ENCODE measurements around the gene PLA2G7.

The PLA2G7 gene

GRCh38 chr6:46690141-46690755 is 44.9 kb downstream of the PLA2G7 start:
- Histone ChIP-seq H3K27me3 (ENCODE audit: control insufficient read depth in 2 of 2, insufficient read depth in 2 of 2, low read length in 2 of 2) (no peaks in the 10 kb centered on the region), H3K27ac (ENCODE audit: low read depth in 2 of 2, low read length in 2 of 2) (no peak overlapping the region), H3K4me1 (ENCODE audit: control insufficient read depth in 2 of 2, insufficient read depth in 2 of 2, low read length in 2 of 2) (no peaks in the 10 kb centered on the region), H3K9ac (ENCODE audit: low read depth in 1 of 2, low read length in 2 of 2) (no peak overlapping the region), H3K36me3 (ENCODE audit: control insufficient read depth in 2 of 2, insufficient read depth in 2 of 2, low read length in 2 of 2) (no peaks in the 10 kb centered on the region), H3K9me3 (ENCODE audit: control insufficient read depth in 2 of 2, low read length in 2 of 2) (no peaks in the 10 kb centered on the region), H3K4me3 (ENCODE audit: low read length in 2 of 2) (no peak overlapping the region)

GRCh38 chr6:46689657-46690056 is 45.5 kb downstream of the PLA2G7 start:
- no peaks in the 10 kb centered on the region for H3K4me1 ChIP-seq (ENCODE audit: control insufficient read depth in 2 of 2, insufficient read depth in 2 of 2, low read length in 2 of 2)
- H3K27ac ChIP-seq (ENCODE audit: low read depth in 2 of 2, low read length in 2 of 2) = no peak overlapping the region
- H3K36me3 ChIP-seq (ENCODE audit: control insufficient read depth in 2 of 2, insufficient read depth in 2 of 2, low read length in 2 of 2) = no peaks in the 10 kb centered on the region
- no peak overlapping the region for H3K9ac ChIP-seq (ENCODE audit: low read depth in 1 of 2, low read length in 2 of 2)
- H3K9me3 ChIP-seq (ENCODE audit: control insufficient read depth in 2 of 2, low read length in 2 of 2) = no peaks in the 10 kb centered on the region
- no peaks in the 10 kb centered on the region for H3K27me3 ChIP-seq (ENCODE audit: control insufficient read depth in 2 of 2, insufficient read depth in 2 of 2, low read length in 2 of 2)
- H3K4me3 ChIP-seq (ENCODE audit: low read length in 2 of 2) = no peak overlapping the region

- Histone ChIP-seq H3K36me3 (ENCODE audit: control insufficient read depth in 2 of 2, insufficient read depth in 2 of 2, low read length in 2 of 2) (no peaks in the 10 kb centered on the region), H3K9ac (ENCODE audit: low read depth in 1 of 2, low read length in 2 of 2) (no peak overlapping the region), H3K4me1 (ENCODE audit: control insufficient read depth in 2 of 2, insufficient read depth in 2 of 2, low read length in 2 of 2) (no peaks in the 10 kb centered on the region)
Measured at GRCh38 chr6:46688966-46689335, 46.2 kb downstream of the PLA2G7 start.

GRCh38 chr6:46688117-46688965 is 46.8 kb downstream of the PLA2G7 start:
- Histone ChIP-seq H3K9ac (ENCODE audit: low read depth in 1 of 2, low read length in 2 of 2) (no peak overlapping the region), H3K36me3 (ENCODE audit: control insufficient read depth in 2 of 2, insufficient read depth in 2 of 2, low read length in 2 of 2) (no peaks in the 10 kb centered on the region), H3K4me3 (ENCODE audit: low read length in 2 of 2) (no peak overlapping the region), H3K27me3 (ENCODE audit: control insufficient read depth in 2 of 2, insufficient read depth in 2 of 2, low read length in 2 of 2) (no peaks in the 10 kb centered on the region), H3K9me3 (ENCODE audit: control insufficient read depth in 2 of 2, low read length in 2 of 2) (no peaks in the 10 kb centered on the region), H3K27ac (ENCODE audit: low read depth in 2 of 2, low read length in 2 of 2) (no peak overlapping the region), H3K4me1 (ENCODE audit: control insufficient read depth in 2 of 2, insufficient read depth in 2 of 2, low read length in 2 of 2) (no peaks in the 10 kb centered on the region)

More at GRCh38 chr6:46688966-46689335, 46.2 kb downstream of the PLA2G7 start:
- Histone ChIP-seq H3K27me3 (ENCODE audit: control insufficient read depth in 2 of 2, insufficient read depth in 2 of 2, low read length in 2 of 2) (no peaks in the 10 kb centered on the region), H3K9me3 (ENCODE audit: control insufficient read depth in 2 of 2, low read length in 2 of 2) (no peaks in the 10 kb centered on the region), H3K4me3 (ENCODE audit: low read length in 2 of 2) (no peak overlapping the region), H3K27ac (ENCODE audit: low read depth in 2 of 2, low read length in 2 of 2) (no peak overlapping the region)

- H3K27me3 ChIP-seq (ENCODE audit: control insufficient read depth in 2 of 2, insufficient read depth in 2 of 2, low read length in 2 of 2) = no peaks in the 10 kb centered on the region
- H3K4me3 ChIP-seq (ENCODE audit: low read length in 2 of 2) = no peak within 1 kb of the TSS
- H3K9me3 ChIP-seq (ENCODE audit: control insufficient read depth in 2 of 2, low read length in 2 of 2) = no peaks in the 10 kb centered on the region
- H3K4me1 ChIP-seq (ENCODE audit: control insufficient read depth in 2 of 2, insufficient read depth in 2 of 2, low read length in 2 of 2) = no peaks in the 10 kb centered on the region
- no peak within 1 kb of the TSS for H3K9ac ChIP-seq (ENCODE audit: low read depth in 1 of 2, low read length in 2 of 2)
- no peaks in the 10 kb centered on the region for H3K36me3 ChIP-seq (ENCODE audit: control insufficient read depth in 2 of 2, insufficient read depth in 2 of 2, low read length in 2 of 2)
- H3K27ac ChIP-seq (ENCODE audit: low read depth in 2 of 2, low read length in 2 of 2) = no peak within 1 kb of the TSS
Measured at GRCh38 chr6:46687619-46688097, 47.5 kb downstream of the PLA2G7 start, which contains the start of gene TDRD6. TSS of gene TDRD6 (plus strand) at chr6:46687885. CDS start at chr6:46688129, 244 bp downstream.

GRCh38 chr6:46684771-46685170 is 50.4 kb downstream of the PLA2G7 start:
- no peaks in the 10 kb centered on the region for H3K9me3 ChIP-seq (ENCODE audit: control insufficient read depth in 2 of 2, low read length in 2 of 2)
- no peak overlapping the region for H3K9ac ChIP-seq (ENCODE audit: low read depth in 1 of 2, low read length in 2 of 2)
- no peaks in the 10 kb centered on the region for H3K36me3 ChIP-seq (ENCODE audit: control insufficient read depth in 2 of 2, insufficient read depth in 2 of 2, low read length in 2 of 2)
- no peak overlapping the region for H3K4me3 ChIP-seq (ENCODE audit: low read length in 2 of 2)
- no peaks in the 10 kb centered on the region for H3K4me1 ChIP-seq (ENCODE audit: control insufficient read depth in 2 of 2, insufficient read depth in 2 of 2, low read length in 2 of 2)
- H3K27ac ChIP-seq (ENCODE audit: low read depth in 2 of 2, low read length in 2 of 2) = no peak overlapping the region
- no peaks in the 10 kb centered on the region for H3K27me3 ChIP-seq (ENCODE audit: control insufficient read depth in 2 of 2, insufficient read depth in 2 of 2, low read length in 2 of 2)

GRCh38 chr6:46677314-46677654 is 57.9 kb downstream of the PLA2G7 start:
- H3K4me3 ChIP-seq (ENCODE audit: low read length in 2 of 2) = no peak overlapping the region
- H3K9ac ChIP-seq (ENCODE audit: low read depth in 1 of 2, low read length in 2 of 2) = no peak overlapping the region
- H3K27ac ChIP-seq (ENCODE audit: low read depth in 2 of 2, low read length in 2 of 2) = no peak overlapping the region
- peaks cover 0 to 3% of the 10 kb centered on the region in 2 donors for H3K36me3 ChIP-seq (ENCODE audit: control insufficient read depth in 2 of 2, insufficient read depth in 2 of 2, low read length in 2 of 2)
- H3K4me1 ChIP-seq (ENCODE audit: control insufficient read depth in 2 of 2, insufficient read depth in 2 of 2, low read length in 2 of 2) = no peaks in the 10 kb centered on the region
- no peaks in the 10 kb centered on the region for H3K9me3 ChIP-seq (ENCODE audit: control insufficient read depth in 2 of 2, low read length in 2 of 2)
- no peaks in the 10 kb centered on the region for H3K27me3 ChIP-seq (ENCODE audit: control insufficient read depth in 2 of 2, insufficient read depth in 2 of 2, low read length in 2 of 2)

GRCh38 chr6:46676604-46677313 is 58.4 kb downstream of the PLA2G7 start:
- Histone ChIP-seq H3K27ac (ENCODE audit: low read depth in 2 of 2, low read length in 2 of 2) (no peak overlapping the region), H3K27me3 (ENCODE audit: control insufficient read depth in 2 of 2, insufficient read depth in 2 of 2, low read length in 2 of 2) (no peaks in the 10 kb centered on the region), H3K9me3 (ENCODE audit: control insufficient read depth in 2 of 2, low read length in 2 of 2) (no peaks in the 10 kb centered on the region), H3K9ac (ENCODE audit: low read depth in 1 of 2, low read length in 2 of 2) (no peak overlapping the region), H3K4me1 (ENCODE audit: control insufficient read depth in 2 of 2, insufficient read depth in 2 of 2, low read length in 2 of 2) (no peaks in the 10 kb centered on the region), H3K36me3 (ENCODE audit: control insufficient read depth in 2 of 2, insufficient read depth in 2 of 2, low read length in 2 of 2) (peaks cover 0 to 3% of the 10 kb centered on the region in 2 donors), H3K4me3 (ENCODE audit: low read length in 2 of 2) (no peak overlapping the region)

GRCh38 chr6:46674410-46674809 is 60.8 kb downstream of the PLA2G7 start:
- Histone ChIP-seq H3K4me1 (ENCODE audit: control insufficient read depth in 2 of 2, insufficient read depth in 2 of 2, low read length in 2 of 2) (no peaks in the 10 kb centered on the region), H3K27ac (ENCODE audit: low read depth in 2 of 2, low read length in 2 of 2) (no peak overlapping the region)

GRCh38 chr6:46667377-46667776 is 67.8 kb downstream of the PLA2G7 start:
- no peaks in the 10 kb centered on the region for H3K27me3 ChIP-seq (ENCODE audit: control insufficient read depth in 2 of 2, insufficient read depth in 2 of 2, low read length in 2 of 2)
- no peak overlapping the region for H3K4me3 ChIP-seq (ENCODE audit: low read length in 2 of 2)
- no peaks in the 10 kb centered on the region for H3K4me1 ChIP-seq (ENCODE audit: control insufficient read depth in 2 of 2, insufficient read depth in 2 of 2, low read length in 2 of 2)
- no peak overlapping the region for H3K27ac ChIP-seq (ENCODE audit: low read depth in 2 of 2, low read length in 2 of 2)
- no peaks in the 10 kb centered on the region for H3K36me3 ChIP-seq (ENCODE audit: control insufficient read depth in 2 of 2, insufficient read depth in 2 of 2, low read length in 2 of 2)
- no peaks in the 10 kb centered on the region for H3K9me3 ChIP-seq (ENCODE audit: control insufficient read depth in 2 of 2, low read length in 2 of 2)
- no peak overlapping the region for H3K9ac ChIP-seq (ENCODE audit: low read depth in 1 of 2, low read length in 2 of 2)

More at GRCh38 chr6:46674410-46674809, 60.8 kb downstream of the PLA2G7 start:
- Histone ChIP-seq H3K9me3 (ENCODE audit: control insufficient read depth in 2 of 2, low read length in 2 of 2) (no peaks in the 10 kb centered on the region), H3K27me3 (ENCODE audit: control insufficient read depth in 2 of 2, insufficient read depth in 2 of 2, low read length in 2 of 2) (no peaks in the 10 kb centered on the region), H3K36me3 (ENCODE audit: control insufficient read depth in 2 of 2, insufficient read depth in 2 of 2, low read length in 2 of 2) (peaks cover 0 to 3% of the 10 kb centered on the region in 2 donors), H3K4me3 (ENCODE audit: low read length in 2 of 2) (no peak overlapping the region), H3K9ac (ENCODE audit: low read depth in 1 of 2, low read length in 2 of 2) (no peak overlapping the region)

All from mucosa of rectum (tissue), 2 donors.